ENCODE measurements around the gene BACE1.

BACE1 gene

GRCh38 chr11:117316197-117316961 lies at the start of gene BACE1:
TSS of gene BACE1 (minus strand) at chr11:117316256. CDS start at chr11:117315795, 461 bp downstream.
- Histone ChIP-seq H3K4me1 (ENCODE audit: control insufficient read depth, insufficient read depth, low read length) (peaks cover 7% of the 10 kb centered on the region), H3K36me3 (ENCODE audit: control insufficient read depth, insufficient read depth, low read length) (no peaks in the 10 kb centered on the region), H3K9me3 (ENCODE audit: control insufficient read depth, low read length) (no peaks in the 10 kb centered on the region), H3K4me3 (ENCODE audit: low read length) (peak within 1 kb of the TSS; percentile 77), H3K9ac (ENCODE audit: low read length) (peak within 1 kb of the TSS; percentile 64), H3K27me3 (ENCODE audit: control insufficient read depth, insufficient read depth, low read length) (peaks cover 10% of the 10 kb centered on the region)

GRCh38 chr11:117361432-117361831 lies 45.4 kb upstream of the BACE1 start:
- H3K9ac ChIP-seq (ENCODE audit: low read length), result no peak overlapping the region
- H3K9me3 ChIP-seq (ENCODE audit: control insufficient read depth, low read length), result no peaks in the 10 kb centered on the region
- H3K27me3 ChIP-seq (ENCODE audit: control insufficient read depth, insufficient read depth, low read length), result no peaks in the 10 kb centered on the region
- H3K4me1 ChIP-seq (ENCODE audit: control insufficient read depth, insufficient read depth, low read length), result no peaks in the 10 kb centered on the region
- no peaks in the 10 kb centered on the region for H3K36me3 ChIP-seq (ENCODE audit: control insufficient read depth, insufficient read depth, low read length)
- no peak overlapping the region for H3K4me3 ChIP-seq (ENCODE audit: low read length)

GRCh38 chr11:117356126-117356890 lies 40.3 kb upstream of the BACE1 start:
- Histone ChIP-seq H3K4me3 (ENCODE audit: low read length) (no peak overlapping the region), H3K9ac (ENCODE audit: low read length) (no peak overlapping the region), H3K9me3 (ENCODE audit: control insufficient read depth, low read length) (no peaks in the 10 kb centered on the region), H3K27me3 (ENCODE audit: control insufficient read depth, insufficient read depth, low read length) (no peaks in the 10 kb centered on the region), H3K36me3 (ENCODE audit: control insufficient read depth, insufficient read depth, low read length) (no peaks in the 10 kb centered on the region), H3K4me1 (ENCODE audit: control insufficient read depth, insufficient read depth, low read length) (no peaks in the 10 kb centered on the region)

- Histone ChIP-seq H3K9ac (ENCODE audit: low read length) (no peak overlapping the region), H3K4me3 (ENCODE audit: low read length) (no peak overlapping the region), H3K27me3 (ENCODE audit: control insufficient read depth, insufficient read depth, low read length) (no peaks in the 10 kb centered on the region), H3K9me3 (ENCODE audit: control insufficient read depth, low read length) (no peaks in the 10 kb centered on the region), H3K4me1 (ENCODE audit: control insufficient read depth, insufficient read depth, low read length) (no peaks in the 10 kb centered on the region), H3K36me3 (ENCODE audit: control insufficient read depth, insufficient read depth, low read length) (no peaks in the 10 kb centered on the region)
Measured at GRCh38 chr11:117354550-117354949, 38.5 kb upstream of the BACE1 start.

GRCh38 chr11:117345039-117345438 lies 29.0 kb upstream of the BACE1 start:
- H3K4me1 ChIP-seq (ENCODE audit: control insufficient read depth, insufficient read depth, low read length), result no peaks in the 10 kb centered on the region
- no peaks in the 10 kb centered on the region for H3K36me3 ChIP-seq (ENCODE audit: control insufficient read depth, insufficient read depth, low read length)
- no peak overlapping the region for H3K4me3 ChIP-seq (ENCODE audit: low read length)
- no peak overlapping the region for H3K9ac ChIP-seq (ENCODE audit: low read length)
- H3K9me3 ChIP-seq (ENCODE audit: control insufficient read depth, low read length), result no peaks in the 10 kb centered on the region
- H3K27me3 ChIP-seq (ENCODE audit: control insufficient read depth, insufficient read depth, low read length), result no peaks in the 10 kb centered on the region

GRCh38 chr11:117337076-117337475 lies 21.0 kb upstream of the BACE1 start:
- Histone ChIP-seq H3K4me3 (ENCODE audit: low read length) (no peak overlapping the region), H3K9ac (ENCODE audit: low read length) (no peak overlapping the region), H3K36me3 (ENCODE audit: control insufficient read depth, insufficient read depth, low read length) (no peaks in the 10 kb centered on the region), H3K27me3 (ENCODE audit: control insufficient read depth, insufficient read depth, low read length) (no peaks in the 10 kb centered on the region), H3K4me1 (ENCODE audit: control insufficient read depth, insufficient read depth, low read length) (no peaks in the 10 kb centered on the region), H3K9me3 (ENCODE audit: control insufficient read depth, low read length) (no peaks in the 10 kb centered on the region)

- H3K9me3 ChIP-seq (ENCODE audit: control insufficient read depth, low read length), result no peaks in the 10 kb centered on the region
- no peak overlapping the region for H3K4me3 ChIP-seq (ENCODE audit: low read length)
- no peaks in the 10 kb centered on the region for H3K4me1 ChIP-seq (ENCODE audit: control insufficient read depth, insufficient read depth, low read length)
- no peak overlapping the region for H3K9ac ChIP-seq (ENCODE audit: low read length)
- no peaks in the 10 kb centered on the region for H3K27me3 ChIP-seq (ENCODE audit: control insufficient read depth, insufficient read depth, low read length)
- no peaks in the 10 kb centered on the region for H3K36me3 ChIP-seq (ENCODE audit: control insufficient read depth, insufficient read depth, low read length)
Measured at GRCh38 chr11:117335399-117335798, 19.3 kb upstream of the BACE1 start.

GRCh38 chr11:117334896-117335295 lies 18.8 kb upstream of the BACE1 start:
- no peaks in the 10 kb centered on the region for H3K27me3 ChIP-seq (ENCODE audit: control insufficient read depth, insufficient read depth, low read length)
- no peaks in the 10 kb centered on the region for H3K9me3 ChIP-seq (ENCODE audit: control insufficient read depth, low read length)
- no peak overlapping the region for H3K4me3 ChIP-seq (ENCODE audit: low read length)
- no peaks in the 10 kb centered on the region for H3K36me3 ChIP-seq (ENCODE audit: control insufficient read depth, insufficient read depth, low read length)
- H3K9ac ChIP-seq (ENCODE audit: low read length), result no peak overlapping the region
- no peaks in the 10 kb centered on the region for H3K4me1 ChIP-seq (ENCODE audit: control insufficient read depth, insufficient read depth, low read length)

GRCh38 chr11:117333917-117334316 lies 17.9 kb upstream of the BACE1 start:
- Histone ChIP-seq H3K4me3 (ENCODE audit: low read length) (no peak overlapping the region), H3K9ac (ENCODE audit: low read length) (no peak overlapping the region), H3K4me1 (ENCODE audit: control insufficient read depth, insufficient read depth, low read length) (peaks cover 3% of the 10 kb centered on the region), H3K9me3 (ENCODE audit: control insufficient read depth, low read length) (no peaks in the 10 kb centered on the region), H3K36me3 (ENCODE audit: control insufficient read depth, insufficient read depth, low read length) (no peaks in the 10 kb centered on the region), H3K27me3 (ENCODE audit: control insufficient read depth, insufficient read depth, low read length) (no peaks in the 10 kb centered on the region)

- no peak overlapping the region for H3K4me3 ChIP-seq (ENCODE audit: low read length)
- peaks cover 6% of the 10 kb centered on the region for H3K4me1 ChIP-seq (ENCODE audit: control insufficient read depth, insufficient read depth, low read length)
Measured at GRCh38 chr11:117332843-117333242, 16.8 kb upstream of the BACE1 start.

GRCh38 chr11:117328375-117329010 lies 12.4 kb upstream of the BACE1 start:
- no peaks in the 10 kb centered on the region for H3K36me3 ChIP-seq (ENCODE audit: control insufficient read depth, insufficient read depth, low read length)
- H3K4me3 ChIP-seq (ENCODE audit: low read length), result peak overlapping the region; percentile 90
- no peaks in the 10 kb centered on the region for H3K27me3 ChIP-seq (ENCODE audit: control insufficient read depth, insufficient read depth, low read length)
- peaks cover 6% of the 10 kb centered on the region for H3K4me1 ChIP-seq (ENCODE audit: control insufficient read depth, insufficient read depth, low read length)
- H3K9me3 ChIP-seq (ENCODE audit: control insufficient read depth, low read length), result no peaks in the 10 kb centered on the region
- H3K9ac ChIP-seq (ENCODE audit: low read length), result peak overlapping the region; percentile 65

More at GRCh38 chr11:117332843-117333242, 16.8 kb upstream of the BACE1 start:
- no peaks in the 10 kb centered on the region for H3K36me3 ChIP-seq (ENCODE audit: control insufficient read depth, insufficient read depth, low read length)
- no peaks in the 10 kb centered on the region for H3K9me3 ChIP-seq (ENCODE audit: control insufficient read depth, low read length)
- H3K9ac ChIP-seq (ENCODE audit: low read length), result no peak overlapping the region
- H3K27me3 ChIP-seq (ENCODE audit: control insufficient read depth, insufficient read depth, low read length), result no peaks in the 10 kb centered on the region

Data from mucosa of stomach (tissue), 1 donor.